NCI-H2196 (cell line): ENCODE data around the gene ANKRD11.
A peak's percentile ranks its signal among the peaks of the same experiment; 100 is the strongest.
"Not testable (repeated sequence)": the region's sequence is repeated elsewhere in the genome, so short reads cannot be mapped to it uniquely, and the experiment has no call there.

Source experiments
- DNase-seq: peaks from one replicate; lab custom pipeline; 2025; ENCODE audit not compliant: unreplicated experiment; lab: John Stamatoyannopoulos, UW

The ANKRD11 gene

GRCh38 chr16:89386306-89387185, 103.8 kb downstream of the ANKRD11 start:
- DNase-seq: no peak

DNA sequence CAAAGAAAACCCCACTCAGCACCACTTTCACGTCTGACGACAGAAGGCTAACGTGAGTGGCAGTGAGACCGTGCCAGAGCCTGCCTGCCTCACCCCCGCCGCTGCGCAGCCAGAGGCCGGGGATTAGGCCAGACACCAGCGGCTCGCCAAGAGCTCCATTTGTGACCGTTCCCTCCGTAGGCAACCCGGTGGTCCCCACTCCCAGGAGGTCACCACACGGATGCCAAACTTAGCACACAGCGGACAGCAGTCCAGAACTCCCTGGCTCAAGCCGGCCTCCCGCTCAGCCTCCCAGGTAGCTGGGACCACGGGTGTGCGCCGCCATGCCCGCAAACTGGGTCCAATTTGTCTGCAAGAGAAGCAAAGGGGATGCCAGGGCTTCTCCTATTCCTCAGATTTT, 104.6 kb downstream of the ANKRD11 start:
- DNase-seq: no peak

DNA sequence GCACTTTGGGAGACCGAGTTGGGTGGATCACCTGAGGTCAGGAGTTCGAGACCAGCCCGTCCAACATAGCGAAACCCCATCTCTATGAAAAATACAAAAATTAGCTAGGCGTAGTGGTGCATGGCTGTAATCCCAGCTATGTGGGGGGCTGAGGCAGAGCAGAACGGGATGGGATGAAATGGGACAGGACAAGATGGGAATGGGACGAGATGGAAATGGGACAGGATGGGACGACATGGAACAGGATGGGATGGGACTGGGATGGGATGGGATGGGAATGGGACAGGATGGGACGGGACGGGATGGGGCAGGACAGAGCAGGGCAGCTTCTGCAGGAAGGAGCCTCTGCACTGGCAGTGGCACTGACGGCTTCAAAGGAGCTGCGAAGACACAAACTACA, 106.1 kb downstream of the ANKRD11 start:
- DNase-seq: no peak

- peak; percentile 5 for DNase-seq
Measured at GRCh38 chr16:89383095-89384003, 107.0 kb downstream of the ANKRD11 start.

GRCh38 chr16:89382555-89382954, 107.8 kb downstream of the ANKRD11 start:
- not testable (repeated sequence) for DNase-seq

GRCh38 chr16:89381788-89382187, 108.6 kb downstream of the ANKRD11 start:
- DNase-seq: no peak

DNA sequence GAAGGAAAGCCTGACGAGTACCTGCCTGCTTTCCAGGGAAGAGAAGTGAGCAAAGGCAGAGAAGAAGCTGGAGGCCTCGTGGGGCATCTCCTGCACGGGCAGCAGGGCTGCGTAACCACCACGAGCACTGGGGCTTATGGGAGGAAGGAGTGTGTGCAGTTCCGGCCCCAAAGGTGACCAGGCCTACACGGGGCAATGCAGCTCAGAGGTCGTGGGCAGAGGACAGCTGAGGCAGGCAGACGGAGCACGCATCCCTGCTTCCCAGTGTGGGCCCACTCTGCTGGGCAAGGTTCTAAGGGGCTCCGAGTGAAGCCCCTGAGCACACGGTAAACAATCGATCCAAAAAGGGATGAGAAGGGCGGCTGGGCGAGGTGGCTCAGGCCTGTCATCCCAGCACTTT, 109.7 kb downstream of the ANKRD11 start:
- no peak for DNase-seq

- DNase-seq: no peak
Measured at GRCh38 chr16:89378947-89379771, 111.2 kb downstream of the ANKRD11 start.

- DNase-seq: no peak
Measured at GRCh38 chr16:89377453-89377848, 112.9 kb downstream of the ANKRD11 start.

DNA sequence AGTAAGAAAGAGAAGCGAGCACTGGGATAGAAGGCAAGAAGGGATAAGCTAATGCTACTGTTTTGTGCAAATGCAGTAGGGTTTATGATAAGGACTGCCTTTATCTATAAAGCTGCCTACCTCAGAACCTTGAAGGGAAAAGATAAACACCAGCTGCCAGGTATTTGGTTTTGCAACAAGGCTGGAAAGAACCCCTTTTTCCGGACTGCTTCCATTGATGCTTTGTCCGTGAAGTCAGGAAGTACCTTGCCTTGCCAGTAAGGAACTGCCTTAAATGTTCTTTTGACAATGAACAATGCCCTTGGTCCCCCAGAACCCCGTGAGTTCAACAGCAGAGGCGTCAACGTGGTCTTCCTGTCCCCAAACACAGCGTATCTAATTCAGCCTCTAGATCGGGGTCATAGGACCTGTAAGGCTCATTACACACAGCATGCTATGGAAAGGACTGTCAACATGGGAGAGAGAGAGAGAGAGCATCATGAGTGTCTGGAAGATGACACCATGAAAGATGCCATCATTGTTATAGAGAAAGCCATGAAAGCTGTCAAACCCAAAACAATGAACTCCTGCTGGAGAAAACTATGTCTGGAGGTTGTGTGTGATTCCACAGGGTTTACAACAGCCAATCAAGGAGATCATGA, 113.4 kb downstream of the ANKRD11 start:
- no peak for DNase-seq

DNA sequence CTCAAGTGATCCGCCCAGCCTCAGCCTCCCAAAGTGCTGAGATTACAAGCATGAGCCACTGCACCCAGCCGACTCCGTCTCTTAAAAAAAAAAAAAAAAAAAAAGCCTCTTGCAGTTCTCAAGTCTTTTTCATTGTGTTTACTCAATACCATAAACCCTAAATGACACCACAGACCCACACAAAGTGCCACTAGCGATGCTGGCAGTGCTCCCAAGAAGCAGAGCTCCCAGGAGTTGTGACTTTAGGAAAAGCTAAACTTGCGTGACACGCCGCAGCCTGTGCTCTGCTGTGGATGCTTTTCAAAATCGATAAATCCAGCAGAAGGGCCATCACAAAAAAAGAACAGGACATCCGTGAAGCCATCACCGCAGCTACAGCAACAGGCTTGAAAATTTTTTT, 114.7 kb downstream of the ANKRD11 start:
- DNase-seq: no peak

DNA sequence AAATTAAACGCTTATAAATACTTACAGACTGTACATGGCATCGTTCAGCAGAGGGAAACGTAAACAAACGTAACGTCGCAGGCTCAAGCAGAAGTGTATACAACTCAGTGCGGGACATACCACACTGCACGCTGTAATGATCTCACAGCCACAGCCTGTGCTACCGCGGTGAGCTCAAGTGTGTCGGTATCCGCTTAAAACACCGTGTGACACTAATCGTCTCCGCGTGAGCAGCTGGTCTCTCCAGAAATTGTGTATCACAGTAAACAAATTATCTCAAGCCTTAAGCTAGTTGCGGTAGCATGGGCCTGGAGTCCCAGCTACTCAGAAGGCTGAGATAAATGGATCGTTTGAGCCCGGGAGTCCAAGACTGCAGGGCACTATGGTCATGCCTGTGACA, 115.3 kb downstream of the ANKRD11 start:
- no peak for DNase-seq

DNA sequence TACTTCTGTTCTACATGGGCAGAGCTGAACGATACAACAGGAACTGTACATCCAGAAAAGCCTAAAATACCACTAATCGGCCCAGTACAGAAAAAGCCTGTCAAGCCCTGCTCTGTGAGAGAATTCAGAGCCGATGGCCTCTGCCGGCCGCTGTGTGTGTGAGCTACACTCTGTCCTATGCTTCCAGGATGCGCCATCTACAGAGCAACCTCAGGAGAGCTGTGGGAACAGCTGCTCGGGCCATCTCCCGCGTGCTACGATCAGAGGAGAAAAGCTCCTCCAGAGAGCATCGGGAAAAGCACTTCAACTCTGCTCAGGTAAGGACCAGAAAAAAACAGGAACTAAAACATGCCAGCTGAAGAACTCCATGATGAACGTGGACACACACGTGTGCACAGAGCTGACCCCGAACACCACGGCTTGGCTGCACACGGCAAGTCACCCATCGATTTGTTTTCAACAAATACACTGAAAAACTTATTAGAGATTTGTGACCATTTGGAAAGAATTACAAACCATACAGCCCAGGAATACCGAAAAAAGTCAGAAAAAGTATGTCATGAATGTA, 115.9 kb downstream of the ANKRD11 start:
- DNase-seq: no peak

- DNase-seq: no peak
Measured at GRCh38 chr16:89373355-89374110, 116.8 kb downstream of the ANKRD11 start.

- no peak for DNase-seq
Measured at GRCh38 chr16:89371968-89372634, 118.3 kb downstream of the ANKRD11 start.

DNA sequence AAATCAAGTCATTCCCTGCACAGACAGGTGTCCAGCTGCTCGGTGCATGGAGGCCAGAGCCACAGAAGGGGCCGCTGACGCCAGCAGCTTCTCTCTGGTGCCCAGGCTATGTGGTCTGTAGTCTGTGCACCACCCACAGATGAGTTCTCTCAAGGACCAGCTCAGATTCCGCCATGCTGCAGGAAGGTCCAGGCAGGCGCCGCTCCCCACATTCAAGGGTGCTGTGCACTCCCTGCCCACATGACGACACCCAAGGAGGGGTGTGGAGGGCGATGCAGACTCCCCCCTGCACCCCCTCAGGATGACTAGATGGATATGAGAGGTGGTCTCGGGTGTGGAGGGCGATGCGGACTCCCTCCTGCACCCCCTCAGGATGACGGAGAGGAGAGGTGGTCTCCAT, 119.0 kb downstream of the ANKRD11 start:
- no peak for DNase-seq

DNA sequence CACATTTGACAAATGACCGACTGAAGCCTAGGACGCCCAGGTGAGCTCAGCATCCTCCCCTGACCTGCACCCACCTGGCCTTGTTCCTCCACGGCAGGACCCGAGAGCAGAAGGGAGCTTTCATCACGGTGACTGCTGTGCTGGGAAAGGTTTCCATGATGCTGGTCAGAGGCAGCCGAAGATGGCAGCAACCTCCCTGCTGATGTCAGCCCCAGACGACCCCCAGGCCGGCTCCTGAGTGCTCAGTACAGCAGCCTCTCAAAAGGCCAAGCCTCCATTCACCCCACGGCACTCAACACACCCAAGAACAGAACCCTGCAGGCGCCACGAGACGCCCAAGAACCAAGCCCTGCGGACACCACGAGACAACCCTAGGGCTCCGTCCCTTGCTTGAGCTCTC, 119.8 kb downstream of the ANKRD11 start:
- no peak for DNase-seq

DNA sequence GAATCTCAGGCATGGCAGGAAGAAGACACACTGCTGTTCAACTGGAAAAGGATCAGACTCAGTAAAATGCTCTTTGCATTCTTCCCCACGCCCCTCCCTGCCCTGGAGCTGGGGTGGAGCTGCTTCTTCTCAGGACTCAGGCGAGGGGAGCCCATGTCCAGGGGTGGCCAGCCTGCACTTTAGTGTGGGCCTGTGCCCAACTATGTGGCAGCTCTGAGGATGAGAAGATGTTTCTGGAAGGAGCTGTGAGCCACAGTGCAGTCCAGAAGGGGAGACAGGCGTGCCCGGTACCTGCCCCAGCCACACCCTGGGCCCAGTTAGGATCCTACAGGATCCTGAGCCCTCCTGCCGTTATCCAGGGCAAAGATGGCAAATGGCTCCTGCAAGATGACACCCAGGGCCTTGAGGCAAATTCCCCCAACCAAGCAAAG, 120.3 kb downstream of the ANKRD11 start:
- no peak for DNase-seq
